ENCODE data around the gene KISS1R.

Gene KISS1R

DNA sequence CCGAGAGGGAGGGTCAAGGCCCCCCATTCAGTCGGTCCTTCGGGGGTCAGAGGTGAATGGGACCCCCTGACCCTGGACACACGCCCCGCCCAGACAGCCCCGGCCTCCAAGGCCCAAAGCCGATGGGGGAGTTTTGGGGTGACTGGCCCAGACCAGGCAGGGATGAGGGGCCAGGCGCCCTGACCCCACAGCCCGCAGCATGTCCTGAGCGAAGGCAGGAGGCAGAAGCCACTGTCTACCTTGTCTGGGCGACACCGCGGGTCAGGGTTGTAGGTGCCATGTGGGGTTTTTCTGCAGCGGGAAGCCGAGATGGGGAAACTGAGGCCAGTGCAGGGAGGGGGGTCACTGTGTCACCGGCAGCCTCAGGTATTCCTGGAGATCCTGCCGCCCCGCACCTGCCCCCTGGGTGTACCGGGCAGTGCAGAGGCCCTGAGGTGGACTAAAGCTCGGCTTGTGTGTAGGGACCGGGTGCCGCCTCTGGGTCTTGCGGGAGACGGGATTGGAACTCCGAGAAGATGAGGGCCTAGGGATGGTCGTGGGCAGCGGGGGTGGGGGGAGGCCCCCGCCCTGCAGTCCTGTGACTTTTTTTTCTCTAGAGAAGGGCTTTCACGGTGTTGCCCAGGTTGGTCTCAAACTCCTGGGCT, 17.2 kb downstream of the KISS1R start:
- Histone ChIP-seq H2AFZ (ENCODE audit: low read length) (no peak overlapping the region), H3K27me3 (ENCODE audit: insufficient read depth, low read length) (peaks cover 19% of the 10 kb centered on the region), H3K36me3 (ENCODE audit: insufficient read depth, low read length) (no peaks in the 10 kb centered on the region), H3K4me1 (ENCODE audit: insufficient read depth, low read length, severe bottlenecking) (no peaks in the 10 kb centered on the region), H3K27ac (ENCODE audit: low read depth, low read length, poor library complexity, severe bottlenecking) (no peak overlapping the region), H3K4me2 (ENCODE audit: low read length) (no peak overlapping the region), H3F3A (ENCODE audit: insufficient read depth, low read length) (no peaks in the 10 kb centered on the region), H3K4me3 (ENCODE audit: low read depth, low read length, poor library complexity, severe bottlenecking) (no peak overlapping the region), H3K9me3 (ENCODE audit: low read length) (0 out of 2 replicates have a peak, but pooled peaks cover 2% of the 10 kb centered on the region), H4K20me1 (ENCODE audit: insufficient read depth, low read length) (no peaks in the 10 kb centered on the region), H3K79me2 (ENCODE audit: insufficient read depth, low read length) (no peaks in the 10 kb centered on the region), H3K9ac (ENCODE audit: low read length) (no peak overlapping the region), H3K9me2 (ENCODE audit: low read depth, low read length) (no peaks in the 10 kb centered on the region)
- TF ChIP-seq, protein P1, sequence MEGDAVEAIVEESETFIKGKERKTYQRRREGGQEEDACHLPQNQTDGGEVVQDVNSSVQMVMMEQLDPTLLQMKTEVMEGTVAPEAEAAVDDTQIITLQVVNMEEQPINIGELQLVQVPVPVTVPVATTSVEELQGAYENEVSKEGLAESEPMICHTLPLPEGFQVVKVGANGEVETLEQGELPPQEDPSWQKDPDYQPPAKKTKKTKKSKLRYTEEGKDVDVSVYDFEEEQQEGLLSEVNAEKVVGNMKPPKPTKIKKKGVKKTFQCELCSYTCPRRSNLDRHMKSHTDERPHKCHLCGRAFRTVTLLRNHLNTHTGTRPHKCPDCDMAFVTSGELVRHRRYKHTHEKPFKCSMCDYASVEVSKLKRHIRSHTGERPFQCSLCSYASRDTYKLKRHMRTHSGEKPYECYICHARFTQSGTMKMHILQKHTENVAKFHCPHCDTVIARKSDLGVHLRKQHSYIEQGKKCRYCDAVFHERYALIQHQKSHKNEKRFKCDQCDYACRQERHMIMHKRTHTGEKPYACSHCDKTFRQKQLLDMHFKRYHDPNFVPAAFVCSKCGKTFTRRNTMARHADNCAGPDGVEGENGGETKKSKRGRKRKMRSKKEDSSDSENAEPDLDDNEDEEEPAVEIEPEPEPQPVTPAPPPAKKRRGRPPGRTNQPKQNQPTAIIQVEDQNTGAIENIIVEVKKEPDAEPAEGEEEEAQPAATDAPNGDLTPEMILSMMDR (IDR thresholded peaks at IDR 0.05; ENCODE audit: low read length) = no peak
- TF ChIP-seq EZH2 (IDR thresholded peaks at IDR 0.05; ENCODE audit: borderline replicate concordance, low read length) = no peak

DNA sequence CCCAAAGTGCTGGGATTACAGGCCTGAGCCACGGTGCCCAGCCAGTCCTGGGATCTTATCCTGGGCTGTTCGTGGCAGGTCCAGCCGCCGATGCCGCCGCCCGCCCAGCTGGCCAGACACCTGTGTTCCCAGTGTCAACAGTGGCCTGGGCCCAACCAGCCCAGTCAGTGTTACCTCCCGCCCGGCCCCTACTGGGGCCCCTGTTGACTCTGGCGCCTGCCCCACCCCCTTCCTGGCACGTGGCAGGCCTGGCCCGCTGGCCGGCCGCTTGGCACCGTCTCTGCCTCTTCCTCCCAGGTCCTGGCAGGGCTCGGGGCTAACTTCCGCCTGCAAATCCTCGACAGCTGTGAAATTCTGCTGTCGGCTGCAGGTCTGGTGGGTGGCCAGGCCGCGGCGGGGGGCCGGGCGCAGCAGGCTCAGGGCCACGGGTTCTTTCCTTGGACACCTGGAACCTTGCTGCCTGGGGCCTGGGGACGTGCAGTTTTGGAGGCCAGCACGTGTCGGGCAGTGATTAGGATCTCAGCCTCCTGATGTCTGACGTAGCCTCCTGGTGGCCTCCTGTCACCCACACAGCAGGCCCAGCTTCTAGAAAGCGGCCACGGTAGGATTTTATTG, 17.8 kb downstream of the KISS1R start:
- Histone ChIP-seq H2AFZ (ENCODE audit: low read length) (no peak overlapping the region), H3K9me3 (ENCODE audit: low read length) (0 out of 2 replicates have a peak, but pooled peaks cover 2% of the 10 kb centered on the region), H3K9me2 (ENCODE audit: low read depth, low read length) (no peaks in the 10 kb centered on the region), H3K79me2 (ENCODE audit: insufficient read depth, low read length) (no peaks in the 10 kb centered on the region), H3K4me1 (ENCODE audit: insufficient read depth, low read length, severe bottlenecking) (no peaks in the 10 kb centered on the region), H3K4me2 (ENCODE audit: low read length) (no peak overlapping the region), H4K20me1 (ENCODE audit: insufficient read depth, low read length) (no peaks in the 10 kb centered on the region), H3F3A (ENCODE audit: insufficient read depth, low read length) (no peaks in the 10 kb centered on the region), H3K27me3 (ENCODE audit: insufficient read depth, low read length) (peaks cover 25% of the 10 kb centered on the region; the same call in 1 of the 2 replicates), H3K27ac (ENCODE audit: low read depth, low read length, poor library complexity, severe bottlenecking) (no peak overlapping the region), H3K4me3 (ENCODE audit: low read depth, low read length, poor library complexity, severe bottlenecking) (no peak overlapping the region), H3K9ac (ENCODE audit: low read length) (no peak overlapping the region), H3K36me3 (ENCODE audit: insufficient read depth, low read length) (no peaks in the 10 kb centered on the region)
- no peak for TF ChIP-seq EZH2 (IDR thresholded peaks at IDR 0.05; ENCODE audit: borderline replicate concordance, low read length)
- TF ChIP-seq, protein P1 (IDR thresholded peaks at IDR 0.05; ENCODE audit: low read length) = no peak

DNA sequence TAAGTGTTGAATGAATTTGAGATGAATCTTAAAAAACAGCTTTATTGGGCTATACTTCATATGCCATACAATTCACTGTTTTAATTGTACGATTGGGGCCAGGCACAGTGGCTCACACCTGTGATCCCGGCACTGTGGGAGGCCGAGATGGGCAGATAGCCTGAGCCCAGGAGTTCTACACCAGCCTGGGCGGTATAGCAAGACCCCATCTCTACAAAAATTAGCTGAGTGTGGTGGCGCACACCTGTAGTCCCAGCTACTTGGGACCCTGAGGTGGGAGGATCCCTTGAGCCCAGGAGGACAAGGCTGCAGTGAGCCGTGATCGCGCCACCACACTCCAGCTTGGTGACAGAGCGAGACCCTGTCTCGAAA, 19.0 kb downstream of the KISS1R start:
- Histone ChIP-seq H3K4me2 (ENCODE audit: low read length) (no peak overlapping the region), H3K79me2 (ENCODE audit: insufficient read depth, low read length) (no peaks in the 10 kb centered on the region), H2AFZ (ENCODE audit: low read length) (no peak overlapping the region), H3K4me3 (ENCODE audit: low read depth, low read length, poor library complexity, severe bottlenecking) (no peak overlapping the region), H3F3A (ENCODE audit: insufficient read depth, low read length) (no peaks in the 10 kb centered on the region), H3K9me2 (ENCODE audit: low read depth, low read length) (no peaks in the 10 kb centered on the region), H3K36me3 (ENCODE audit: insufficient read depth, low read length) (no peaks in the 10 kb centered on the region), H4K20me1 (ENCODE audit: insufficient read depth, low read length) (no peaks in the 10 kb centered on the region), H3K4me1 (ENCODE audit: insufficient read depth, low read length, severe bottlenecking) (no peaks in the 10 kb centered on the region), H3K27me3 (ENCODE audit: insufficient read depth, low read length) (peaks cover 29% of the 10 kb centered on the region; the same call in 1 of the 2 replicates), H3K9ac (ENCODE audit: low read length) (no peak overlapping the region), H3K27ac (ENCODE audit: low read depth, low read length, poor library complexity, severe bottlenecking) (no peak overlapping the region), H3K9me3 (ENCODE audit: low read length) (0 out of 2 replicates have a peak, but pooled peaks cover 2% of the 10 kb centered on the region)
- no peak for TF ChIP-seq EZH2 (IDR thresholded peaks at IDR 0.05; ENCODE audit: borderline replicate concordance, low read length)
- TF ChIP-seq, protein P1 (IDR thresholded peaks at IDR 0.05; ENCODE audit: low read length) = no peak
